DOHH2 (cell line): Measurements from ENCODE around the gene RBM3.

Source experiments
- H3F3A ChIP-seq: fragments of 200-600 bp; sonication (generic), shearing (Covaris generic); 2 replicates; pipeline ENCODE4 v1.6.0; 2016; ENCODE audit warnings: antibody characterized with exemption, mild to moderate bottlenecking; ENCODE audit not compliant: control insufficient read depth, insufficient read depth
- H3K27ac ChIP-seq: fragments of 200-600 bp; sonication (generic); 2 replicates; pipeline ENCODE4 v1.5.1; 2014; ENCODE audit warnings: low read depth, mild to moderate bottlenecking, low read length, moderate library complexity
- H3K27me3 ChIP-seq: fragments of 200-600 bp; sonication (generic); 2 replicates; pipeline ENCODE4 v1.6.1; 2014; ENCODE audit warnings: mild to moderate bottlenecking, low read length, mixed read lengths; ENCODE audit not compliant: control insufficient read depth
- H3K36me3 ChIP-seq: fragments of 200-600 bp; sonication (generic); 2 replicates; pipeline ENCODE4 v1.6.1; 2014; ENCODE audit warnings: mild to moderate bottlenecking, low read length, moderate library complexity, mixed read lengths; ENCODE audit not compliant: control insufficient read depth
- H3K4me1 ChIP-seq: fragments of 200-600 bp; sonication (generic); 2 replicates; pipeline ENCODE4 v1.6.1; 2014; ENCODE audit warnings: mild to moderate bottlenecking, low read length, mixed read lengths; ENCODE audit not compliant: control insufficient read depth
- H3K4me2 ChIP-seq: fragments of 200-600 bp; sonication (generic); 2 replicates; pipeline ENCODE4 v1.6.0; 2014; ENCODE audit warnings: mild to moderate bottlenecking, low read length, moderate library complexity
- H3K4me3 ChIP-seq: fragments of 200-600 bp; sonication (generic); 2 replicates; pipeline ENCODE4 v1.5.1; 2014; ENCODE audit warnings: mild to moderate bottlenecking, low read length, mixed read lengths
- H3K79me2 ChIP-seq: fragments of 200-600 bp; sonication (generic); 2 replicates; pipeline ENCODE4 v1.6.1; 2014; ENCODE audit warnings: mild to moderate bottlenecking, low read length, mixed read lengths; ENCODE audit not compliant: control insufficient read depth
- H3K9me2 ChIP-seq: fragments of 200-600 bp; sonication (generic); replicated peaks from 2 replicates; pipeline ENCODE4 v1.6.1; 2014; ENCODE audit warnings: mild to moderate bottlenecking, low read length, mixed read lengths; ENCODE audit not compliant: control insufficient read depth
- H3K9me3 ChIP-seq: fragments of 200-600 bp; sonication (generic); 2 replicates; pipeline ENCODE4 v1.6.1; 2014; ENCODE audit warnings: antibody characterized with exemption, low read length, mixed read lengths; ENCODE audit not compliant: control insufficient read depth, insufficient read depth
- H4K20me1 ChIP-seq: fragments of 200-600 bp; sonication (generic); 2 replicates; pipeline ENCODE4 v1.6.0; 2014; ENCODE audit warnings: low read depth, mild to moderate bottlenecking, antibody characterized with exemption, low read length, moderate library complexity; ENCODE audit not compliant: control insufficient read depth, insufficient read depth
- CTCF ChIP-seq: fragments of 200-600 bp; sonication (generic); IDR thresholded peaks from one replicate; pipeline ENCODE4 v1.5.1; 2014; ENCODE audit warnings: antibody characterized with exemption, mild to moderate bottlenecking, low read depth, low read length; ENCODE audit not compliant: poor library complexity, severe bottlenecking
- EZH2phosphoT487 ChIP-seq: fragments of 200-600 bp; sonication (generic); IDR thresholded peaks from 2 replicates; pipeline ENCODE4 v1.6.1; 2017; ENCODE audit warnings: borderline replicate concordance, mild to moderate bottlenecking, antibody characterized with exemption, low read length, moderate library complexity, mixed read lengths

RBM3 gene

DNA sequence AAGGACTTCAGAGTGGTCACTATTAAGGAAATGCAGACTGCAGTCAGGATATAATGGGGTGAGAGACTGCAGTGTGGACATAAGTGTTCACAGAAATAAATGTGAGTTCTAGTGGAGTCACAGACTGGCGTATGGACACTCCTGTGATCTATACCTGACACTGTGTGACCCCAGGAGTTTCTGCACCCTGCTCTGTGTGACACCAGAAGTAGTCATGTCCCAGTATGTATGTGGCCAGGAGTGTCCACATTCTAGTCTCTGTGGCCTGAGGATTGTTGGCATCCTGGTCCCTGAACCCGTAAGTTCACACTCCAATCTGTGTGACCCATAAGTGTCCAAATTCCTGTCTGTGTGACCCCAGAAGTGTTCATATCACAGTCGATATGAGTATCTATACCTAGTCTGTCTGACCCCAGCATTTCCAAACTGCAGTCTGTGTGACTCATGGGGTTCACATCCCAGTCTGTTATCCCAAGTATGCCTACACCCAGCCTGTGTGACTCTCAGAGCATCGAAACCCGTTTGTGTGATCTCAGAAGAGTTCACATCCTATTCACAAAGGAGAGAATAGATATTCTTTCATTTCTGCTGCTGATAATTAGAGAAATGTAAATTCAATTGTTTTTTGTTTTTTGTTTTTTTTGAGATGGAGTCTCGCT, 39.3 kb downstream of the RBM3 start:
- Histone ChIP-seq H3K4me1 (no peaks in the 10 kb centered on the region), H3K79me2 (no peaks in the 10 kb centered on the region), H3F3A (no peaks in the 10 kb centered on the region), H4K20me1 (no peaks in the 10 kb centered on the region), H3K9me2 (no peaks in the 10 kb centered on the region), H3K36me3 (no peaks in the 10 kb centered on the region), H3K4me3 (no peak overlapping the region), H3K9me3 (no peaks in the 10 kb centered on the region), H3K27me3 (no peaks in the 10 kb centered on the region), H3K4me2 (no peak overlapping the region), H3K27ac (no peak overlapping the region)
- TF ChIP-seq EZH2phosphoT487 = no peak
- TF ChIP-seq CTCF = no peak

DNA sequence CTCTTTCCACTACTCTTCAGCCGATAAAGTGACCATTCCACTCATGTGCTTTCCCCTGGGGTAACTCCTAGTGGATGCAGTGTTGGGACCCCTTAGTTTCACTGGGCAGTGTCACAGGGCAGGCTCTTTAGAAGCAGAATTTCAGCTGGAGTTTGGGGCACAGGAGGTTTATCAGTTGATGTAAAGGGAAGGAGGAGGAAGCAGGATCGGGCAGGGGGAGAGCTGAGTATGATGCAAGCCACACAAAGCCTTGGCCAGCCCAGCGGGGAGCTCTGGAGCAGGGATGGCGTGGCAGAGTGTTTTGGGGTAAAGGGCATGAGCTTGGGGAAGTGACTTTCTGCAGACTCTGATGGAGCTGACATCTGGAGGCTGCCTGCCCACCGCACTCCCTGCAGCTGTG, 42.3 kb downstream of the RBM3 start:
- Histone ChIP-seq H4K20me1 (no peaks in the 10 kb centered on the region), H3K27me3 (no peaks in the 10 kb centered on the region), H3F3A (no peaks in the 10 kb centered on the region), H3K4me2 (no peak overlapping the region), H3K36me3 (no peaks in the 10 kb centered on the region), H3K27ac (no peak overlapping the region), H3K9me2 (no peaks in the 10 kb centered on the region), H3K79me2 (no peaks in the 10 kb centered on the region), H3K4me1 (no peaks in the 10 kb centered on the region), H3K4me3 (no peak overlapping the region), H3K9me3 (no peaks in the 10 kb centered on the region)
- TF ChIP-seq CTCF (no peak), EZH2phosphoT487 (no peak)

GRCh38 chrX:48617542-48618340, 43.5 kb downstream of the RBM3 start:
- H3K36me3 ChIP-seq = no peaks in the 10 kb centered on the region
- H3K79me2 ChIP-seq = no peaks in the 10 kb centered on the region
- no peak for TF ChIP-seq CTCF
- TF ChIP-seq EZH2phosphoT487 = no peak
- no peaks in the 10 kb centered on the region for H3F3A ChIP-seq
- H3K4me1 ChIP-seq = no peaks in the 10 kb centered on the region
- no peak overlapping the region for H3K4me3 ChIP-seq
- no peaks in the 10 kb centered on the region for H4K20me1 ChIP-seq
- H3K27me3 ChIP-seq = no peaks in the 10 kb centered on the region
- H3K9me2 ChIP-seq = no peaks in the 10 kb centered on the region
- no peaks in the 10 kb centered on the region for H3K9me3 ChIP-seq
- no peak overlapping the region for H3K27ac ChIP-seq
- no peak overlapping the region for H3K4me2 ChIP-seq
